NCI-H226 (cell line): ENCODE measurements around the gene ARHGAP22.

Source experiments
- DNase-seq: peaks from one replicate; pipeline ENCODE4 v3.0.0-alpha.2; 2015

ARHGAP22 gene

GRCh38 chr10:48411510-48411909, 193.4 kb downstream of the ARHGAP22 start:
- DNase-seq = no peak

- DNase-seq = no peak
Measured at GRCh38 chr10:48410503-48410902, 194.4 kb downstream of the ARHGAP22 start.

GRCh38 chr10:48406658-48407057, 198.2 kb downstream of the ARHGAP22 start:
- no peak for DNase-seq

GRCh38 chr10:48406204-48406603, 198.7 kb downstream of the ARHGAP22 start:
- peak; percentile 56 for DNase-seq

GRCh38 chr10:48404646-48405045, 200.2 kb downstream of the ARHGAP22 start:
- no peak for DNase-seq

GRCh38 chr10:48400850-48401220, 204.0 kb downstream of the ARHGAP22 start:
- DNase-seq = no peak

- DNase-seq = peak; percentile 19
Measured at GRCh38 chr10:48400129-48400849, 204.6 kb downstream of the ARHGAP22 start.

- DNase-seq = no peak
Measured at GRCh38 chr10:48399551-48399950, 205.3 kb downstream of the ARHGAP22 start.

GRCh38 chr10:48399056-48399541, 205.8 kb downstream of the ARHGAP22 start:
- DNase-seq = no peak

- DNase-seq = no peak
Measured at GRCh38 chr10:48398261-48398660, 206.6 kb downstream of the ARHGAP22 start.
